ENCODE results near the gene RNASEL. TPM values are rescaled to one million over a fixed set of nuclear protein-coding genes. Genes with fewer than 3 reads are reported as not detected.

The RNASEL gene
- total and polyA plus RNA-seq, 2 donors (not counting 3 experiments of a cell fraction or from before 2014, with no cell fraction given) = 0.59 to 1.9 TPM

GRCh38 chr1:182525342-182525741 lies 63.7 kb downstream of the RNASEL start:
- DNase-seq (ENCODE audit: low read depth, low spot score) = no peak
- Histone ChIP-seq H3K9ac (replicated peaks; ENCODE audit: extremely low read depth, insufficient read depth, low read length) (no peak overlapping the region), H3K4me3 (replicated peaks in 1 of 3; ENCODE audit: insufficient read depth in 1 of 3, low read depth in 1 of 3, low read length in 3 of 3) (no peak overlapping the region), H3K36me3 (ENCODE audit: control insufficient read depth in 2 of 2, extremely low read depth in 1 of 2, insufficient read depth in 2 of 2, low read length in 2 of 2) (no peaks in the 10 kb centered on the region), H3K9me3 (replicated peaks; ENCODE audit: control insufficient read depth, insufficient read depth, low read length) (no peaks in the 10 kb centered on the region), H3K4me1 (ENCODE audit: control insufficient read depth, extremely low read depth, insufficient read depth, low read length) (no peaks in the 10 kb centered on the region), H3K27me3 (ENCODE audit: control insufficient read depth in 2 of 2, insufficient read depth in 2 of 2, low read length in 2 of 2) (no peaks in the 10 kb centered on the region), H4K20me1 (replicated peaks; ENCODE audit: control insufficient read depth, extremely low read depth, insufficient read depth, low read length) (no peaks in the 10 kb centered on the region), H3K4me2 (ENCODE audit: insufficient read depth, low read length) (no peak overlapping the region), H3K79me2 (ENCODE audit: control insufficient read depth, insufficient read depth, low read length) (no peaks in the 10 kb centered on the region), H2AFZ (ENCODE audit: low read depth, low read length) (no peak overlapping the region), H3K27ac (ENCODE audit: insufficient read depth, low read depth, low read length) (no peak overlapping the region), H3K9me1 (replicated peaks; ENCODE audit: control insufficient read depth, extremely low read depth, insufficient read depth, low read length) (no peaks in the 10 kb centered on the region)
- CTCF ChIA-PET = no interaction called here
- no TSS peak for BruUV-seq (replicated peaks)
- TF ChIP-seq, protein P1, sequence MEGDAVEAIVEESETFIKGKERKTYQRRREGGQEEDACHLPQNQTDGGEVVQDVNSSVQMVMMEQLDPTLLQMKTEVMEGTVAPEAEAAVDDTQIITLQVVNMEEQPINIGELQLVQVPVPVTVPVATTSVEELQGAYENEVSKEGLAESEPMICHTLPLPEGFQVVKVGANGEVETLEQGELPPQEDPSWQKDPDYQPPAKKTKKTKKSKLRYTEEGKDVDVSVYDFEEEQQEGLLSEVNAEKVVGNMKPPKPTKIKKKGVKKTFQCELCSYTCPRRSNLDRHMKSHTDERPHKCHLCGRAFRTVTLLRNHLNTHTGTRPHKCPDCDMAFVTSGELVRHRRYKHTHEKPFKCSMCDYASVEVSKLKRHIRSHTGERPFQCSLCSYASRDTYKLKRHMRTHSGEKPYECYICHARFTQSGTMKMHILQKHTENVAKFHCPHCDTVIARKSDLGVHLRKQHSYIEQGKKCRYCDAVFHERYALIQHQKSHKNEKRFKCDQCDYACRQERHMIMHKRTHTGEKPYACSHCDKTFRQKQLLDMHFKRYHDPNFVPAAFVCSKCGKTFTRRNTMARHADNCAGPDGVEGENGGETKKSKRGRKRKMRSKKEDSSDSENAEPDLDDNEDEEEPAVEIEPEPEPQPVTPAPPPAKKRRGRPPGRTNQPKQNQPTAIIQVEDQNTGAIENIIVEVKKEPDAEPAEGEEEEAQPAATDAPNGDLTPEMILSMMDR (IDR thresholded peaks at IDR 0.05; ENCODE audit: extremely low read depth in 1 of 2, insufficient read depth in 1 of 2, low read depth in 1 of 2, low read length in 2 of 2) = no peak
- TF ChIP-seq EZH2 (IDR thresholded peaks at IDR 0.05; ENCODE audit: borderline replicate concordance, low read depth, low read length, severe bottlenecking) (no peak), POLR2AphosphoS5 (IDR thresholded peaks at IDR 0.05; ENCODE audit: insufficient read depth, low read depth, low read length) (no peak), JUN (IDR thresholded peaks at IDR 0.05; ENCODE audit: borderline replicate concordance, insufficient read depth, insufficient read length, low read depth) (no peak), FOS (IDR thresholded peaks at IDR 0.05; ENCODE audit: borderline replicate concordance, insufficient read depth, low read length) (no peak), POLR2A (IDR thresholded peaks at IDR 0.05; ENCODE audit: low read depth, low read length) (no peak), MAX (IDR thresholded peaks at IDR 0.05; ENCODE audit: insufficient read depth, insufficient read length) (no peak)
- no peak for FAIRE-seq
- dilution Hi-C loops (cut with MboI; ENCODE audit: extremely low pct_ligation_motif_present, low sequenced_read_pairs) (no loop called here), intact Hi-C loops (cut with micrococcal nuclease) (no loop called here)
- POLR2A ChIA-PET = no interaction called here

Small RNA genes lying within 50 kb of the gene (small RNA-seq; reads per million reads assigned to genes)
- gene RF00017 (ENCODE audit: insufficient read depth, insufficient read length, low read depth, low replicate concordance) = not detected

Other genes with a start within 250 kb of the RNASEL start
- gene GLUL, start 197.5 kb downstream of the RNASEL start, total RNA-seq = 181 and 187 TPM in 2 replicates
- 156 and 172 TPM in 2 replicates for gene GLUL, start 197.5 kb downstream of the RNASEL start, polyA plus RNA-seq
- gene TEDDM1, start 188.6 kb downstream of the RNASEL start, total RNA-seq = not detected in 2 replicates
- not detected in 2 replicates for gene TEDDM1, start 188.6 kb downstream of the RNASEL start, polyA plus RNA-seq
- gene RGSL1, start 139.1 kb downstream of the RNASEL start, total RNA-seq = not detected in 2 replicates
- not detected in 2 replicates for gene RGSL1, start 139.1 kb downstream of the RNASEL start, polyA plus RNA-seq
- not detected in 2 replicates for gene RGS16, start 15.1 kb upstream of the RNASEL start, total RNA-seq
- not detected in 2 replicates for gene RGS16, start 15.1 kb upstream of the RNASEL start, polyA plus RNA-seq
- gene RGS8, start 95.3 kb upstream of the RNASEL start, total RNA-seq = not detected in 2 replicates
- gene RGS8, start 95.3 kb upstream of the RNASEL start, polyA plus RNA-seq = not detected in 2 replicates
- gene NPL, start 200.5 kb upstream of the RNASEL start, total RNA-seq = 0.75 and 1.3 TPM in 2 replicates
- 0.14 TPM in 1 of 2 replicates, not detected in the other for gene NPL, start 200.5 kb upstream of the RNASEL start, polyA plus RNA-seq